Measurements from ENCODE around the gene IL36RN.

The IL36RN gene

DNA sequence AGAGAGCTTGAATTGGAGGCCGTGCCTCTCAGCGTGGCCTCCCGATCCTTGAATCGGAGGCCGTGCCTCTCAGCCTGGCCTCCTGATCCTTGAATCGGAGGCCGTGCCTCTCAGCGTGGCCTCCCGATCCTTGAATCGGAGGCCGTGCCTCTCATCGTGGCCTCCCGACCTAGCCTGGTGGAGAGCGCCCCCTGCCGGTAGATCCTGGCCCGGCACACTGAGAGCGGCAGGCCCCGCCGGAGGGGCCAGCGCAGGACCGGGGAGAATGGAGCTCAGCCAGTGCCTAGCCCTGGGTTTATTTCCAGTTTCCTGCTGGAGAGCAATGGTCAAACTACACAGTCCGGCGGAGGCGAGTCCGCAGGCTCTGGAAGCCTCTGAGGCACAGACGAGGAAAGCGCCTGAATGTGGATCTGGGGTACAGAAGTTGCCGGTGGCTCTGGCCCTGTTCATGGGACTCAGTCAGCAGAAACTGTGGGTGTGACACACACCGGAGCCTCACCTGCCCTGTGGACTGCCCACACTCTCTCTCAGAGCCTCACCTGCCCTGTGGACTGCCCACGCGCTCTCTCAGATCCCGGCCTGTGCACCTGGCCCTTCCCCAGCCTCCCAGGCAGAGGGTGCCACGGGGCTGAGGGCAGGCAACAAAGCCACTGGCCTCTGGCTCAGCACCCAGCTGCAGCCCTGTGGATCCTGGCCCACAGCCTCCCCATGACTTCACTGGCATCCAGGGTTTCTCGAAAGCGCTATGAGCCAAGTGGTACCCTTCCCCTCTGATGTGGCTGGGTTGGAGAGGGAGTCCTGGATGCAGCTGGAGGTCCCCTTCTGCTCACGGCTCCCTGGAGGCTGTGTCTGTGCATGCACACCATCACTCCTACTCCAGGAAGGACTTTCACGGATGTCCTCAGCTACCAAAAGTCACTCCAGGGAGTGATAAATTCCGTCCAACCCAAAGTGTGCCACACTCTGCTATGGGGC is 7.8 kb upstream of the IL36RN start:
- DNase-seq, result no peak

GRCh38 chr2:113052396-113052917 is 6.5 kb upstream of the IL36RN start, which contains the start of gene IL36B:
TSS of gene IL36B (minus strand) at chr2:113052867.
- DNase-seq, result no peak

DNA sequence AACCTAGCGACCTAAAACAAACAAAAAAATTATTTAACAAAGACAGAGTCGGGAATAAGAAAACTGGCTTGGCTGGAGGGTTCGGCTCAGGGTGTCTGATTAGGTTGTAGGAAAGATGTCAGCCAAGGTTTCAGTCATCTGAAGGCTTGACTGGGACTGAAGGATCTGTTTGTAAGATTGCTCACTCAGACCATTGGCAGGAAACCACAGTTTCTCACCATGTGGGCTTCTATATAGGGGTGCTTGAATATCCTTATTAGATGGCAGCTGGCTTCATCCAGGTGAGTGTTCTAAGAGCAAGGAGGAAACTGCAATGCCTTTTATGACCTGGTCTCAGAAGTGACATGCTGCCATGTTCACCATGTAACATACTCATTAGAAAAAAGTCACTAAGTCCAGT is 5.3 kb upstream of the IL36RN start:
- DNase-seq, result no peak

DNA sequence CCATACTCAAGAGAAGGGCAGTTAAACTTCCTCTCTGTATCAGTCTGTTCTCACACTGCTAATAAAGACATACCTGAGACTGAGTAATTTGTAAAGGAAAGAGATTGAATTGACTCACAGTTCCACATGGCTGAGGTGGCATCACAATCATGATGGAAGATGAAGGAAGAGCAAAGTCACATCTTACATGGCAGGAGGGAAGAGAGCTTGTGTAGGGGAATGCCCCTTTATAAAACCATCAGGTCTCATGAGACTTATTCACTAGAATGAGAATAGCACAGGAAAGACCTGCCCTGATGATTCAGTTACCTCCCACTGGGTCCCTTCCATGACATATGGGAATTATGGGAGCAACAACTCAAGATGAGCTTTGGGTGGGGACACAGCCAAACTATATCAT is 4.9 kb upstream of the IL36RN start:
- DNase-seq, result no peak

GRCh38 chr2:113056521-113056920 is 2.5 kb upstream of the IL36RN start:
- DNase-seq, result no peak

DNA sequence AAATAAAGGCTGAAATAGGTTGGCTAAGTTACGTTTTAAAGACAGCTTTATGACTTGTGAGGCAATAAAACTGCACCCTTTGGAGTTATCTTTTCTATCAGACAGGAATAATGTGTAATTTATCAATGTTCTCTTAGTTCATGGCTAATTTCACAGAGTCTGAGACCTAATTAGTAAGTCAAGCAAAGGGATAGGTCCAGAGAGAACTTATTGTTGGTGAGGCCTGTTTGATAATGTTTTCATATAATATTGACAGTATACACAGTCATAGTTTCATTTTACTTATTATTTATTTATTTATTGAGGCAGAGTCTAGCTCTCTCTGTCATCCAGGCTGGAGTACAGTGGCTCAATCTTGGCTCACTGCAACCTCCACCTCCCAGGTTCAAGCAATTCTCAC is 1.9 kb upstream of the IL36RN start:
- DNase-seq, result no peak

DNA sequence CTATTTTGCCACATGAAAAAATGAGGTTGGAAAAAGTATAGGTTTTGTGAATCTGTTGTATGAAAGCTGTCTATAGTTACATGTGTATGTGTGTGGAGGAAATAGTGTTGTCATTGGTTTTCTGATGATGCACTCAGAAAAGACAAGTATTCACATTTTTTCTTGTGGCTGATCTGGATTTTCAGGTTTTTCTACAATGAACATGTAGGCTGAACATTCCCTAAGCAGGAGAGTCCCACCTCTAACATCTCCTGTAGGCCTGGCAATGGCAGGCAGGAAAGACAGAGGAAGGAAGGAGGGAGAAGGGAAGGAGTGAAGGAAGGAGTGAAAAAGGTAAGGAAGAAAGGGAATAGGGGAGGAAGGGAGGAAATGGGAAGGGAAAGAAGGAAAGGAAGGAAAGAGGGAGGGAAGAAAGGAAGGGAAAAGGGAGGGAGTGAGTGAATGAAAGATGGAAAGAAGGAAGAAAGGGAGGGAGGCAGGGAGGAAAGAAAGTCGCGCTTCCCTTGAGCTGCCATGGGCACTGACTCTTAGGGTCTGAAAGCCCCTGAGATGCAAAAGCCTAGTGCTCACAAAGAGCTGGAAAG is 495 bp upstream of the IL36RN start:
- DNase-seq, result no peak

GRCh38 chr2:113060396-113060795 is 1.4 kb downstream of the IL36RN start:
- peak; percentile 15 for DNase-seq

DNA sequence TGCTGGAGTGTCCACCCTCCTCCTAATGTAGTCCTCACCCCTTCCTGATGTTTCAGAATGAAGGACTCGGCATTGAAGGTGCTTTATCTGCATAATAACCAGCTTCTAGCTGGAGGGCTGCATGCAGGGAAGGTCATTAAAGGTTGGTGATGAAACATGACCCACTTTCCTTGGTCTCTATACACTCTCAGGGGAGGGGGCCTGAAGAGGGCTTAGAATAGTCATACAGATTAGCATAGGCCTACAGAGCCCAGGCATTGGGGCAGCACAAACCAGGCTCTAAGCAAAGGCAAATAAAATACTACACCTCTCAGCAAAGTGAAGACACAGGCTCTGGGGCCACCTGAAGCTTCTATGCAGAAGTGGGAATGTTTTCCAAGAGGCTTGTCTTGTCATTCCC is 1.8 kb downstream of the IL36RN start:
- DNase-seq, result no peak

- DNase-seq, result no peak
Observed at GRCh38 chr2:113061241-113061640, 2.2 kb downstream of the IL36RN start.

GRCh38 chr2:113061896-113062770 is 3.1 kb downstream of the IL36RN start:
- no peak for DNase-seq

DNA sequence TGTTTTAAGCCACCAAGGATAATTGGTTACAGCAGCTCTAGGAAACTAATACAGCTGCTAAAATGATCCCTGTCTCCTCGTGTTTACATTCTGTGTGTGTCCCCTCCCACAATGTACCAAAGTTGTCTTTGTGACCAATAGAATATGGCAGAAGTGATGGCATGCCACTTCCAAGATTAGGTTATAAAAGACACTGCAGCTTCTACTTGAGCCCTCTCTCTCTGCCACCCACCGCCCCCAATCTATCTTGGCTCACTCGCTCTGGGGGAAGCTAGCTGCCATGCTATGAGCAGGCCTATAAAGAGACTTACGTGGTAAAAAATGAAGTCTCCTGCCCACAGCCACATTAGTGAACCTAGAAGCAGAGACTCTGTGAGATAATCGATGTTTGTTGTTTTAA is 5.3 kb downstream of the IL36RN start:
- DNase-seq, result no peak

DNA sequence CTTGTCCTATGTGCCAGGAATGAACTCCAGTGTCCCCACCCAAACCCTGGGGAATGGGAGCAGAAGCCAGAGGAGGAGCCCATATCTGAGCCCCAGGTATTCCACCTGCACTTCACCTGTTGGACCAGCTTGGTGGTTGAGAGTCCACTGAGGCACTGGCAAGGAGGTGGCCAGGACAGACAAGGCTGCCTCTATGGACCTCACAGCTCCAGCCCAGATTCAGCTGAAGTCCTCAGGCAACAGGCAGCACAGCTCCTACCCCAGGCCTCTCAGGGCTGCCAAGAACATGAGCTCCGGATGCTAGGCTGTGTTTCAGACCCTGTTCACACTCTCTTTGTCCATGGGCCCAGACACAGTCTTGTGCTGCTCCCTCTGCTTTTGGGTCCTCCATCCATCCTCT is 5.9 kb downstream of the IL36RN start:
- DNase-seq, result no peak

DNA sequence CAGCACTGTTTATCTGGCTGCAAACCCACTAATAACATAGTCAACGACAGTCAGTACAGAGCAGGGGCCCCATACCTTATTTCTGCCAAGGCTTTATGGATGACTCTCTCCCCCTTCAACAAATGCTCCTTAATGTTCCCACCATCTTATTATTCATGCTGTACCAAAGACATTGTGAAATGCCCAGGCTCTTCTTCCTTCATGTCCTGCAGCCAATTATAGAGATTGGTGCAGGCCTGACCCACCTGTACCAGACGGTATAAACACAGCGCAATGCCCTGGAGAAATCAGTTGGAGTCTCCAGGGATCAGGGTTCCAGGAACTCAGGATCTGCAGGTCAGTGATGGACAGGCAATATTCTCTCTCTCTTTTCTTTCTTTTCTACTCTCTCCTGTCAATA is 8.7 kb downstream of the IL36RN start, which contains the start of gene IL1F10:
TSS of gene IL1F10 (plus strand) at position 290 of the 400 bp plus-strand sequence. CDS start 4,769 bp downstream, outside the sequence.
- DNase-seq, result no peak

DNA sequence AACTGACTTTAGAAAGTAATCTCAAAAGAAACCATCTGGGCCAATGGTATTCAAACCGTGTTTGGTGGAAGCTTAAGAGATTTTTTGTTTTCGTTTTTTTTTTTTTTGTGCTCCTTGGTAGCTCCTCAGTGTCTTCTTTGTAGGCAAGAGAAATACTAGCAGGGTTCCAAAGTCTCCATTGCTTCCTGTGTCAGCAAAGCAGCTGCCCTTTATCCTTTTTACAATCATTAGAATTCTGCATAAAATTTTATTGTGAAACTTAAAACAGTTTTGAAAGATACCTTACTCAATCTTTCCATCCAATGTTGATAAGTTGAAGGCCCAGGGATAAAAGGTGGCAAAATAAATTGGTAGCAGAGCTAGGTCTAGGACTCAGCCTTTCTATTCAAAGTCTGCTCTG is 9.3 kb downstream of the IL36RN start:
- DNase-seq, result no peak

GRCh38 chr2:113068706-113069485 is 9.9 kb downstream of the IL36RN start:
- no peak for DNase-seq

DNA sequence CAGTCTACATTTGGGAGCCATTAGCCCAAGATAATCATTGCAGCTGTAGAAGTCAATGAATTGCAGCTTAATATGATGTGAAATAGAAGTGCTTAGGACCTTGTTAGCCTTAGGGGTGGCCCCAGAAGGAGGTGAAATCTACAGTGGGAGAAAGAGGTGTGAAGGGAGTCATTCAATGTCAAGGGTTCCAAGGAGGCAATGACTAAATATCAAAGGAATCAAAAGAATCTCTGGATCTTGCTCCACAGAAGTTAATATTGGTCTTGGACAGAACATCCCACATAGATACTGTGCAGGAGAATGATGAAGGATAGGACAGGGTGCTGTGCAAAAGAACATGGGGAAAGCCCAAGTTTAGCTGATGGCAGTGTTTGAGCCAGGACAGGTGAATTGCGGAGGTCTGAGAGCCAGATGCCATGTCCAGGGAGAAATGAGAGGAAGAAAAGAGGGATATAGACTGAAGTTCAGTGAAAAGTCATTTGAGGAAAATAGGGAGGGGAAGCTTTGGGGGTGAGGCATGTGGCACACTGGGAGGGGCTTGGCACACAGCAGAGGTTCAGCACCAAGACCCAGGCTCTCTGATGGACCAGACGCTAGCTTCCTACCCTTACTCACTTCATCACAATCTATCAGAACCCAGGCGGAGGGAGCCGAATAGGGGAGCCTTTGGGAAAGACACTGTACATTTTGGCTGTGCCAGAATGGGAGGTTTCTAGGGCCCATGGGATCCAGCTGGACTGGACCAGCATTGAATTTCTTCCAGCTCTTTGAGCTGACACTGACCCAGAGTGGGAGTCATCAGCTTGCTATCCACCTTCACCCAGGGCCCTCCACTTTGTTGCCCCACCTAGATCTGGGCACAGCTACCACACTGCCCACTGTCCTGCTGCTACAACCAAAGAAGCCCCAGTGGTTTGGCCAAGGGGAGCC is 10.9 kb downstream of the IL36RN start:
- no peak for DNase-seq

DNA sequence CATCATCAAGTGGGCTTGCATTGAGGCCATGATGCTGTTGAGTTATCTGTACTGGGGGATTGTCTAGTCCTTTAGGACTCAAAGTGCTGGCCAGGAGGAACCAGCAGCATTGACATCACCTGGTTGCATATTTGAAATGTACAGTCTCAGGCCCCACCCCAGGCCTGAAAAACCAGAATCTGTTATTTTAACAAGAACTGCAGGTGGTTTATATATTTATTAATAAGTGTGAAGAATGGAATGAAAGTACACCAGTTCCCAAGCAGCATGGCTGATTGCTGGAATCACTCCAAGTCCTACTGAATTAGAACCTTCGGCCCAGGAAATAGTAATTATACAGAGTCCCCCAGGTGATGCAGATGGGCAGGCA is 11.6 kb downstream of the IL36RN start:
- no peak for DNase-seq

- no peak for DNase-seq
Observed at GRCh38 chr2:113072584-113072983, 13.6 kb downstream of the IL36RN start.

DNA sequence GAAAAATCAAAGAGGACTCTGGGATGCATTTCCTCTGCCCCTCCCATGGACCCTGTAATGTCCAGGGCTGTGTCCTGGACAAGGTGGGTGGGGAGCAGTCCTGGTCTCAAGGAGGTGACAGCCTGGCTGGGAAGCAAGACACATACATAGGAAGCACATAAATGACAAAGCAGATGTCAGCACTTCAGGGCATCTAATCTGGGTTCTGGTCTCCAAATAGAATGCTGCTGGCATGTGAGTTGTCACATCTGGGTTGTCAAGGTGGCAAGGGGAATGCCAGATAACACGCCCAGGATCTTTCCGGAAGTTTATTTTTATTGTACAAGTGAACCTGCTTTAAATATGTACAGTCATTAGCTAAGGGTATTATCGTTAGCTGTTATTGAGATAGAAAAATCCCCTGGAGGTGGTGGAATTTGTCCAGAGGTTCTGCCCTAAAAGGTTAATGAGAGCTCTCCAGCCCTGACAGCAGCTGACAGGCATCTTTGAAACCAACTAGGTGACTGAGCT is 14.4 kb downstream of the IL36RN start:
- no peak for DNase-seq

DNA sequence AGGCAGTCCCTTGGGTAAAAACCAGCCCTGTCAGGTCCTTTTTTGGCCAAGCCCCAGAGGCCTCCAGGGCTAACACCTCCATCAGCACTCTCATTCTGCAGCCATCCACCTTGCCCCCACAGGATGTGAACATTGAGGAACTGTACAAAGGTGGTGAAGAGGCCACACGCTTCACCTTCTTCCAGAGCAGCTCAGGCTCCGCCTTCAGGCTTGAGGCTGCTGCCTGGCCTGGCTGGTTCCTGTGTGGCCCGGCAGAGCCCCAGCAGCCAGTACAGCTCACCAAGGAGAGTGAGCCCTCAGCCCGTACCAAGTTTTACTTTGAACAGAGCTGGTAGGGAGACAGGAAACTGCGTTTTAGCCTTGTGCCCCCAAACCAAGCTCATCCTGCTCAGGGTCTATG is 16.0 kb downstream of the IL36RN start:
- DNase-seq, result no peak

All from activated CD4-positive, alpha-beta T cell treated with anti-CD3 and anti-CD28 coated beads for 48 hours (primary cell).